Ovary (tissue), 9 donors: Measurements from ENCODE around the gene CSHL1. TPM values are rescaled to one million over a fixed set of nuclear protein-coding genes. Genes with fewer than 3 reads are reported as not detected.

ENCODE experiments used
- DNase-seq, 5 donors: peaks; one replicate each; pipeline ENCODE4 v3.0.0-alpha.2; 2019 to 2020
- H3K27ac ChIP-seq, 2 donors: fragments of 200-600 bp; one replicate each; pipeline versions ENCODE4 v1.5.1 to v1.8.0; 2019 to 2022
- H3K27me3 ChIP-seq: fragments of 200-600 bp; one replicate; pipeline ENCODE4 v1.8.0; 2022
- H3K36me3 ChIP-seq: fragments of 200-600 bp; sonication (generic); one replicate; pipeline ENCODE4 v1.5.1; 2019
- H3K4me1 ChIP-seq: one replicate; pipeline ENCODE4 v1.8.1; 2013; ENCODE audit warnings: mild to moderate bottlenecking, moderate library complexity; ENCODE audit not compliant: insufficient read depth
- H3K4me3 ChIP-seq: fragments of 200-600 bp; sonication (generic); one replicate; pipeline ENCODE4 v1.5.1; 2017
- H3K9me3 ChIP-seq, 2 donors: fragments of 200-600 bp in 1 of 2; sonication (generic) in 1 of 2; one replicate each; pipeline versions ENCODE4 v1.5.1 to v1.8.1; 2013 to 2019; ENCODE audit warnings: mild to moderate bottlenecking in 1 of 2, moderate library complexity in 1 of 2
- CTCF ChIP-seq, 3 donors: fragments of 450-650 bp in 2 of 3; fragments of 200-600 bp in 1 of 3; IDR thresholded peaks; one replicate each; pipeline versions ENCODE4 v1.5.1 to v1.8.0; 2016 to 2022; ENCODE audit warnings: antibody characterized with exemption in 3 of 3, mild to moderate bottlenecking in 1 of 3
- EP300 ChIP-seq: sonication (generic); formaldehyde crosslinking; IDR thresholded peaks from one replicate; pipeline ENCODE4 v1.6.1; 2017; ENCODE audit warnings: antibody characterized with exemption
- POLR2A ChIP-seq: fragments of 450-650 bp; IDR thresholded peaks from one replicate; pipeline ENCODE4 v1.6.1; 2017; ENCODE audit warnings: antibody characterized with exemption, mild to moderate bottlenecking, moderate library complexity
- WGBS, 3 donors: extraction: QIAGEN DNeasy Blood & Tissue Kit in 1 of 3; methylation state at CpG; one replicate each; pipeline versions ENCODE4 v1.1.5 to v1.1.7; 2013 to 2017; 5-methylcytosine and 5-hydroxymethylcytosine counted together
- intact Hi-C, 4 donors: fragments of 100-400 bp; cut with DNase I; formaldehyde crosslinking; loops; one replicate each; pipeline versions ENCODE4 v1.11.0 to v1.15.1; 2022 to 2023
- polyA plus RNA-seq, 2 donors: library from polyadenylated mRNA; stranded (reverse); fragments of 200-250 nt in 1 of 2; fragments of 350-450 nt in 1 of 2; fragmentation: Illumina TruSeq in 1 of 2; extraction: RNeasy Lipid Tissue Mini Kit (QIAGEN cat#74804) in 1 of 2; gene quantifications; one replicate each; pipeline ENCODE4 v1.2.3, GENCODE V29; 2013 to 2014
- total RNA-seq, 7 donors: library from RNA; depleted of rRNA in 2 of 7; stranded (reverse); fragments of >200 nt in 2 of 7; fragmentation: NEBNext Ultra II Directional in 3 of 7; extraction: Animal tissue kit (Norgen Biotek cat#: 25700) in 3 of 7; gene quantifications; one replicate each; pipeline versions ENCODE4 v1.1.0 to v1.2.4, GENCODE V29; 2016 to 2023
- donor health status: DM: no; HTN: no; CAD: no; lungs with moderate emphysema.
- donor health status: DM: no; HTN: no; CAD: no.
- donor health status: Bipolar disorder and iron deficiency.
- donor health status: DM: yes; HTN: yes; CAD: no.
- donor health status: DM: no; HTN: no; CAD: no.
- donor health status: DM: yes; HTN: yes; CAD: no.

CSHL1 gene
- total and polyA plus RNA-seq, 9 donors: not detected

GRCh38 chr17:63929860-63930766, 19.1 kb upstream of the CSHL1 start:
- Histone ChIP-seq H3K4me1 (no peaks in the 10 kb centered on the region), H3K9me3 (no peaks in the 10 kb centered on the region), H3K36me3 (no peaks in the 10 kb centered on the region), H3K4me3 (no peak overlapping the region), H3K27ac (no peak overlapping the region), H3K27me3 (no peaks in the 10 kb centered on the region)
- WGBS, 3 donors: 89 to 90% (median 89%) methylated on average over 24 of the region's 24 CpGs
- TF ChIP-seq EP300 (no peak), CTCF (IDR thresholded peaks at IDR 0.05) (no peak), POLR2A (no peak)
- DNase-seq: no peak
- intact Hi-C loops: loop anchor here in 2 of 4 donors (10.0 kb wide), 2 partner anchors 95 to 355 kb away; partner anchors contain the start of gene ICAM2 (in 1 of the 2)

- 86 to 90% (median 87%) methylated on average over 8 to 10 of the region's 10 CpGs for WGBS, 3 donors
- H3K27me3 ChIP-seq: no peaks in the 10 kb centered on the region
- intact Hi-C loops: loop anchor here in 1 of 4 donors (10.0 kb wide), 1 partner anchor 96 kb away; the partner anchor contains the start of gene ICAM2
- DNase-seq: no peak
- H3K9me3 ChIP-seq: no peaks in the 10 kb centered on the region
- no peaks in the 10 kb centered on the region for H3K4me1 ChIP-seq
- H3K4me3 ChIP-seq: no peak overlapping the region
- H3K27ac ChIP-seq: no peak overlapping the region
- TF ChIP-seq EP300 (no peak), POLR2A (no peak), CTCF (IDR thresholded peaks at IDR 0.05) (no peak)
- no peaks in the 10 kb centered on the region for H3K36me3 ChIP-seq
These were observed 18.1 kb upstream of the CSHL1 start for GRCh38 chr17:63928966-63929695.

- WGBS, 3 donors: 89 to 96% (median 90%) methylated on average over 10 of the region's 10 CpGs
These were observed 17.2 kb upstream of the CSHL1 start for GRCh38 chr17:63928172-63928666.

More at GRCh38 chr17:63928172-63928666, 17.2 kb upstream of the CSHL1 start:
- no peaks in the 10 kb centered on the region for H3K4me1 ChIP-seq
- H3K4me3 ChIP-seq: no peak overlapping the region
- intact Hi-C loops: loop anchor here in 1 of 4 donors (10.0 kb wide), 1 partner anchor 97 kb away; the partner anchor contains the start of gene ICAM2
- TF ChIP-seq CTCF (IDR thresholded peaks at IDR 0.05) (no peak), EP300 (no peak), POLR2A (no peak)
- no peak for DNase-seq
- H3K36me3 ChIP-seq: no peaks in the 10 kb centered on the region
- no peak overlapping the region for H3K27ac ChIP-seq
- no peaks in the 10 kb centered on the region for H3K27me3 ChIP-seq
- no peaks in the 10 kb centered on the region for H3K9me3 ChIP-seq
